ENCODE data around the gene MCFD2. TPM values are rescaled to one million over a fixed set of nuclear protein-coding genes. Genes with fewer than 3 reads are reported as not detected.

The MCFD2 gene
- total RNA-seq, 4 donors from 2014 or later = 21.5 to 60.4 (median 49.2) TPM

DNA sequence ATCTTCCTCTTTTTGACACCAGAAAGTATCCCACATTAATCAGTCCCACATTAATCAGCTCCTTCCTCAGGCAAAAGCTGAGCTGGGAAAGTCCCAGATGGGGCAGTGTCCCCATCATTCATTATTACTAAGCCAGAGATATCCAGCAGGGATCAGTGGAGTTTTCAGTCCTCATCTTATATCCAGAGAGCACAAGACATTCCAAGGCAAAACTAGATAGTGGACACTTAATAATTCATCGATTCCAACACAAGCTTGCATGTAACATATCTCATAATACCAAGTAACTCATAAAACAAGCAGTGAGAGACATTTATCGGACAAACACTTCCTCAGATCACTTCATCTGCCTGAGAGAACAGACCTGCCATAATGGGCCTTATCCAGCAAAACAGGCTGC lies 53.1 kb downstream of the MCFD2 start:
- DNase-seq = no peak
- TF ChIP-seq POLR2A (IDR thresholded peaks at IDR 0.05) (no peak), CTCF (IDR thresholded peaks at IDR 0.05) (no peak)
- H3K36me3 ChIP-seq = no peaks in the 10 kb centered on the region
- H3K27ac ChIP-seq = no peak overlapping the region
- H3K4me1 ChIP-seq = peaks cover 0 to 11% (median 0%) of the 10 kb centered on the region in 4 donors
- H3K4me3 ChIP-seq = no peak overlapping the region
- no peaks in the 10 kb centered on the region for H3K27me3 ChIP-seq
- peaks cover 0 to 11% (median 0%) of the 10 kb centered on the region in 4 donors for H3K9me3 ChIP-seq

DNA sequence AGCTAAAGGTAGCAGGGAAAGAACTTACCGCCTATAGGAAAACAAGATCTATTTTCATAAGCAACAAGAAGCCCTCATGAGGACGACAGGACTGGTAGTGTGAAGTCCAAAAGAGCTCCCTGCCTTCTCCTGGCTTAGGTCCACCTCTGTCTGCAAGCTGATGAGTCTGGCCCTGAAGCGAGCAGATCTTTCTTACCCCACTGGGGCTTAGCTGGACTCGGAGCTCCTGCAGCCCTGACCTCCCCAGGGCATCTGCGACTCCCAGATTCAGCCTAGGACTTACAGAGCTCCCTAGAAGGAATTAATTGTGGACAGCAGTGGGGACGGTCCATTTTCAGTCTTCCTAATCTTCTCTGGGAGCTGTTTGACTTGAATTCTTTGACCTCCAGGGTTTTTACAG lies 53.7 kb downstream of the MCFD2 start:
- no peak overlapping the region for H3K27ac ChIP-seq
- no peak for DNase-seq
- no peaks in the 10 kb centered on the region for H3K36me3 ChIP-seq
- no peak for TF ChIP-seq CTCF (IDR thresholded peaks at IDR 0.05)
- no peak for TF ChIP-seq POLR2A (IDR thresholded peaks at IDR 0.05)
- H3K27me3 ChIP-seq = no peaks in the 10 kb centered on the region
- no peak overlapping the region for H3K4me3 ChIP-seq
- peaks cover 0 to 11% (median 0%) of the 10 kb centered on the region in 4 donors for H3K4me1 ChIP-seq
- H3K9me3 ChIP-seq = peaks cover 0 to 11% (median 0%) of the 10 kb centered on the region in 4 donors

DNA sequence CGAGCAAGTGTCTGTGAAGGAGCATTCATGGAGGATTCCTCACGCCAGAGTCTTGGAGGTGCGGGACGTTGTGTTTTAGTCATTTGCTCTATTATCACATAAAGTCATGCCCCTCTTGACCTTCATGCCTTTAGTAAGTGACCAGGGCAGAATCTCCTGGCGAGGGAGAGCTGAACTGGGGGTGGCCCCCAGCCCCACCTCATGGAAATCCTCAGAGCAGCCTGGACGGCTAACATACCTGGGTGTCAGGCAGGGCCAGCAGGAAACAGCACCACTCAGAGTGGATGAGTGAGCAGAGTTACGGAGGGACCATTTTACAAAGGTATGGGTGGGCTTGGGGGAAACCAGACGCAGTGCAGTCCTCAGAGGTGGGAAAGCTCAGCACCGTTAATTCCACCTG lies 56.1 kb downstream of the MCFD2 start:
- no peak for TF ChIP-seq CTCF (IDR thresholded peaks at IDR 0.05)
- TF ChIP-seq POLR2A (IDR thresholded peaks at IDR 0.05) = no peak
- Histone ChIP-seq H3K36me3 (no peaks in the 10 kb centered on the region), H3K4me1 (peaks cover 0 to 15% (median 0%) of the 10 kb centered on the region in 4 donors), H3K27me3 (no peaks in the 10 kb centered on the region), H3K27ac (no peak overlapping the region), H3K9me3 (peaks cover 0 to 1% (median 0%) of the 10 kb centered on the region in 4 donors), H3K4me3 (no peak overlapping the region)
- no peak for DNase-seq

GRCh38 chr2:46858702-46859090 lies 56.9 kb downstream of the MCFD2 start:
- H3K27ac ChIP-seq = peak overlapping the region in 2 of 4 donors; percentile 44 to 71
- H3K4me3 ChIP-seq = no peak overlapping the region
- no peaks in the 10 kb centered on the region for H3K27me3 ChIP-seq
- H3K9me3 ChIP-seq = no peaks in the 10 kb centered on the region
- no peaks in the 10 kb centered on the region for H3K36me3 ChIP-seq
- TF ChIP-seq POLR2A (IDR thresholded peaks at IDR 0.05) (no peak), CTCF (IDR thresholded peaks at IDR 0.05) (no peak)
- peaks cover 0 to 16% (median 0%) of the 10 kb centered on the region in 4 donors for H3K4me1 ChIP-seq
- DNase-seq = no peak

DNA sequence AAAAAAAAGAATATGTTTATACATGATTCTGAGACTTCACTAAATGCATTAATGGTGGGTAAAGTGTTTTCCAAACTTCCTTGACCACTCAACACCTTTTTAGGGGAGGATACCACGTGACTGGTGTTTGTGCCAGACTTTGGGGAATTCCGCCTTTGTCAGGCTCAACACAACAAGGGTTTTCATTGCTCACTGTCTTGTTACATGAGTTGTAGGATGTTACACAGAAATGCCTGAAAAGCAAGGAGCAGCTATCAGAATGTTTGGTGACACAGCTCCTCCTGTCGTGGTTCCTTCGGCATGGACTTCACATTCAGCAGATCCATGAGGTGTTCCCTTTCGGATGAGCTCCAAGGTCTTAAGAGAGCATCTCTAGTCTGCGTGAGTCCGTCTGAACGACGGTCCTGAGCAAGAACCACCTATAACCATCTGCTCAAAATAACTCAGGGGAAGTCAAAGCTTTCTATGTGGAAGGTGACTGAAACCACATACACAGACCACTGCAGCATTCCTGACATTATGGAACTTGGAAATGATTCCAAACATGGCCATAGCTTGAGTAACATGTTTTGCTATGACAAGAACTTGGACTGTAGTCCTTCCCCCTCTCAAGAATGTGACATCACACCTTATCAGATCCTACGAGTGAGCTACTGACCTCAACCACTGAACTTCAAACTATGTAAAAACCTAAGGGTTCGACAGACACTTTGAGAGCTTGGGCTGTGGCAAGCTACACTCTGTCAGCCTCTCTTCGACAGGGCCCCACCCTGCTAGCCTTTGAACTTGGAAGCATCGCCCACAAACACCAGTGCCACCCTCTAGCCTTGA lies 57.5 kb downstream of the MCFD2 start:
- Histone ChIP-seq H3K27me3 (no peaks in the 10 kb centered on the region), H3K36me3 (no peaks in the 10 kb centered on the region), H3K4me3 (no peak overlapping the region), H3K4me1 (peaks cover 0 to 16% (median 0%) of the 10 kb centered on the region in 4 donors), H3K27ac (peak overlapping the region in 2 of 4 donors; percentile 44 to 71), H3K9me3 (no peaks in the 10 kb centered on the region)
- TF ChIP-seq CTCF (IDR thresholded peaks at IDR 0.05) (no peak), POLR2A (IDR thresholded peaks at IDR 0.05) (no peak)
- peak in 1 of 3 donors; percentile 74 for DNase-seq
